ENCODE results near the gene CHMP4A. TPM values are rescaled to one million over a fixed set of nuclear protein-coding genes. Genes with fewer than 3 reads are reported as not detected.
A peak's percentile ranks its signal among the peaks of the same experiment; 100 is the strongest.
"Not testable (repeated sequence)": the region's sequence is repeated elsewhere in the genome, so short reads cannot be mapped to it uniquely, and the experiment has no call there.

CHMP4A gene
- total RNA-seq, 4 donors from 2014 or later = 51.8 to 82.7 (median 64.7) TPM

GRCh38 chr14:24232121-24232644 is 18.9 kb upstream of the CHMP4A start, which contains the start of gene NEDD8:
Gene NEDD8, minus strand, starts transcription at chr14:24232367. Its CDS starts 100 bp downstream, at chr14:24232267.
- no peak for TF ChIP-seq CTCF (IDR thresholded peaks at IDR 0.05)
- DNase-seq (ENCODE audit: low spot score) (peak; percentile 61), ATAC-seq (ENCODE audit: low FRiP score) (peak; percentile 88)

GRCh38 chr14:24231263-24232120 is 18.2 kb upstream of the CHMP4A start:
- DNase-seq (ENCODE audit: low spot score) (no peak), ATAC-seq (ENCODE audit: low FRiP score) (no peak)
- TF ChIP-seq CTCF (IDR thresholded peaks at IDR 0.05) = no peak

- ATAC-seq (ENCODE audit: low FRiP score) (no peak), DNase-seq (ENCODE audit: low spot score) (no peak)
- no peak for TF ChIP-seq CTCF (IDR thresholded peaks at IDR 0.05)
Observed at GRCh38 chr14:24228902-24229301, 15.6 kb upstream of the CHMP4A start.

GRCh38 chr14:24226473-24226872 is 13.2 kb upstream of the CHMP4A start:
- ATAC-seq (ENCODE audit: low FRiP score) (no peak), DNase-seq (ENCODE audit: low spot score) (no peak)
- TF ChIP-seq CTCF (IDR thresholded peaks at IDR 0.05) = no peak

- no peak for DNase-seq (ENCODE audit: low spot score)
- no peak for TF ChIP-seq CTCF (IDR thresholded peaks at IDR 0.05)
- ATAC-seq (ENCODE audit: low FRiP score) = no peak
Observed at GRCh38 chr14:24224618-24225071, 11.4 kb upstream of the CHMP4A start.

GRCh38 chr14:24222987-24223386 is 9.7 kb upstream of the CHMP4A start:
- ATAC-seq (ENCODE audit: low FRiP score); DNase-seq (ENCODE audit: low spot score): not testable (repeated sequence)

- DNase-seq (ENCODE audit: low spot score) (no peak), ATAC-seq (ENCODE audit: low FRiP score) (no peak)
- TF ChIP-seq CTCF (IDR thresholded peaks at IDR 0.05) = no peak
Observed at GRCh38 chr14:24219521-24219920, 6.2 kb upstream of the CHMP4A start.
